Ovary (tissue), 9 donors: ENCODE results near the gene SMARCA4. TPM values are rescaled to one million over a fixed set of nuclear protein-coding genes. Genes with fewer than 3 reads are reported as not detected.

Source experiments
- DNase-seq, 5 donors: peaks; one replicate each; pipeline ENCODE4 v3.0.0-alpha.2; 2019 to 2020
- H3K27ac ChIP-seq, 2 donors: fragments of 200-600 bp; one replicate each; pipeline versions ENCODE4 v1.5.1 to v1.8.0; 2019 to 2022
- H3K27me3 ChIP-seq: fragments of 200-600 bp; one replicate; pipeline ENCODE4 v1.8.0; 2022
- H3K36me3 ChIP-seq: fragments of 200-600 bp; sonication (generic); one replicate; pipeline ENCODE4 v1.5.1; 2019
- H3K4me1 ChIP-seq: one replicate; pipeline ENCODE4 v1.8.1; 2013; ENCODE audit warnings: mild to moderate bottlenecking, moderate library complexity; ENCODE audit not compliant: insufficient read depth
- H3K4me3 ChIP-seq: fragments of 200-600 bp; sonication (generic); one replicate; pipeline ENCODE4 v1.5.1; 2017
- H3K9me3 ChIP-seq, 2 donors: fragments of 200-600 bp in 1 of 2; sonication (generic) in 1 of 2; one replicate each; pipeline versions ENCODE4 v1.5.1 to v1.8.1; 2013 to 2019; ENCODE audit warnings: mild to moderate bottlenecking in 1 of 2, moderate library complexity in 1 of 2
- EP300 ChIP-seq: sonication (generic); formaldehyde crosslinking; IDR thresholded peaks from one replicate; pipeline ENCODE4 v1.6.1; 2017; ENCODE audit warnings: antibody characterized with exemption
- POLR2A ChIP-seq: fragments of 450-650 bp; IDR thresholded peaks from one replicate; pipeline ENCODE4 v1.6.1; 2017; ENCODE audit warnings: antibody characterized with exemption, mild to moderate bottlenecking, moderate library complexity
- WGBS, 3 donors: extraction: QIAGEN DNeasy Blood & Tissue Kit in 1 of 3; methylation state at CpG; one replicate each; pipeline versions ENCODE4 v1.1.5 to v1.1.7; 2013 to 2017; 5-methylcytosine and 5-hydroxymethylcytosine counted together
- intact Hi-C, 4 donors: fragments of 100-400 bp; cut with DNase I; formaldehyde crosslinking; loops; one replicate each; pipeline versions ENCODE4 v1.11.0 to v1.15.1; 2022 to 2023
- polyA plus RNA-seq, 2 donors: library from polyadenylated mRNA; stranded (reverse); fragments of 200-250 nt in 1 of 2; fragments of 350-450 nt in 1 of 2; fragmentation: Illumina TruSeq in 1 of 2; extraction: RNeasy Lipid Tissue Mini Kit (QIAGEN cat#74804) in 1 of 2; gene quantifications; one replicate each; pipeline ENCODE4 v1.2.3, GENCODE V29; 2013 to 2014
- total RNA-seq, 7 donors: library from RNA; depleted of rRNA in 2 of 7; stranded (reverse); fragments of >200 nt in 2 of 7; fragmentation: NEBNext Ultra II Directional in 3 of 7; extraction: Animal tissue kit (Norgen Biotek cat#: 25700) in 3 of 7; gene quantifications; one replicate each; pipeline versions ENCODE4 v1.1.0 to v1.2.4, GENCODE V29; 2016 to 2023
- TF ChIP-seq, protein P1 (sequence below), 3 donors: fragments of 450-650 bp in 2 of 3; fragments of 200-600 bp in 1 of 3; IDR thresholded peaks; one replicate each; pipeline versions ENCODE4 v1.5.1 to v1.8.0; 2016 to 2022; ENCODE audit warnings: antibody characterized with exemption in 3 of 3, mild to moderate bottlenecking in 1 of 3
- donor health status: DM: no; HTN: no; CAD: no; lungs with moderate emphysema.
- donor health status: DM: no; HTN: no; CAD: no.
- donor health status: Bipolar disorder and iron deficiency.
- donor health status: DM: yes; HTN: yes; CAD: no.
- donor health status: DM: no; HTN: no; CAD: no.
- donor health status: DM: yes; HTN: yes; CAD: no.

Gene SMARCA4
- total and polyA plus RNA-seq, 9 donors = 32.1 to 96.7 (median 68.3) TPM

DNA sequence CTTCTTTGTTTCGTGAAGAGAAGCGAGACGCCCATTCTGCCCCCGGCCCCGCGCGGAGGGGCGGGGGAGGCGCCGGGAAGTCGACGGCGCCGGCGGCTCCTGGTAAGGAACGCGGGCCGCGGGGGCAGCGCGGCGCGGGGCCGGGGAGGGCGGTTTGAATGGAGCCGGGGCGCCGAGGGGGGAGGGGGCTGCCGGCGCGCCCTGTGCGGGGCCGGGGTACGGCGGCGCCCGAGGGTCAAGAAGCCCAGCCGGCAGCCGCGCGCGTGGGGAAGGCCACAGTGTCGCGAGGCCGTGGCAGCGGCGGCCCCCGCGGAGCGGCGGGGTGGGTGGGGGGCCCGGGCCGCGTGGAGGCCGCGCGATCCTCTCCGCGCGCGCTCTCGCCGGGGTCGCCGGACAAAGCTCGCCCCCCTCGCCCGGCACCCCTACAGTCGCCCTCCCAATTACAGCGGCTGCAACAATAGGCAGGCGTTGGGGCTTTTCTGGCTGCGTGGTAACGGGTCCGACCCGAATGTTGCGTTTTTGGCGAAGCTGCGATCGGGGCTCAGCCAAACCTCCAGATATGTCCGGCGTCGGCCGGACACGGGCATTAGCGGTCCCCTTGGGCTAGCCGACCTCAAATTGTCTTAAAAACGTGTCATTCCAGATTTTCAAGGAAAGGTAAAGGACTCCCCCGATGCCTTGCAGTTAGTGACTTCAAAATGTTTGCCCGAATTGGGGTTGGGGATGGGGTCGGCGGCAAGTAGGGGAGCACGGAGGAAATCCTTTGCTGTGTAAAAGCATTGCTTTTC lies 437 bp downstream of the SMARCA4 start:
- H3K4me1 ChIP-seq = peaks cover 6% of the 10 kb centered on the region
- peak in 3 of 5 donors; percentile 34 to 54 (median 44) for DNase-seq
- H3K9me3 ChIP-seq = no peaks in the 10 kb centered on the region
- peak overlapping the region; percentile 72 to 89 for H3K27ac ChIP-seq
- no peaks in the 10 kb centered on the region for H3K36me3 ChIP-seq
- TF ChIP-seq, protein P1, sequence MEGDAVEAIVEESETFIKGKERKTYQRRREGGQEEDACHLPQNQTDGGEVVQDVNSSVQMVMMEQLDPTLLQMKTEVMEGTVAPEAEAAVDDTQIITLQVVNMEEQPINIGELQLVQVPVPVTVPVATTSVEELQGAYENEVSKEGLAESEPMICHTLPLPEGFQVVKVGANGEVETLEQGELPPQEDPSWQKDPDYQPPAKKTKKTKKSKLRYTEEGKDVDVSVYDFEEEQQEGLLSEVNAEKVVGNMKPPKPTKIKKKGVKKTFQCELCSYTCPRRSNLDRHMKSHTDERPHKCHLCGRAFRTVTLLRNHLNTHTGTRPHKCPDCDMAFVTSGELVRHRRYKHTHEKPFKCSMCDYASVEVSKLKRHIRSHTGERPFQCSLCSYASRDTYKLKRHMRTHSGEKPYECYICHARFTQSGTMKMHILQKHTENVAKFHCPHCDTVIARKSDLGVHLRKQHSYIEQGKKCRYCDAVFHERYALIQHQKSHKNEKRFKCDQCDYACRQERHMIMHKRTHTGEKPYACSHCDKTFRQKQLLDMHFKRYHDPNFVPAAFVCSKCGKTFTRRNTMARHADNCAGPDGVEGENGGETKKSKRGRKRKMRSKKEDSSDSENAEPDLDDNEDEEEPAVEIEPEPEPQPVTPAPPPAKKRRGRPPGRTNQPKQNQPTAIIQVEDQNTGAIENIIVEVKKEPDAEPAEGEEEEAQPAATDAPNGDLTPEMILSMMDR (IDR thresholded peaks at IDR 0.05) = no peak
- TF ChIP-seq POLR2A (no peak), EP300 (no peak)
- intact Hi-C loops = no loop called here
- 0 to 1% (median 0%) methylated on average over 31 to 91 of the region's 92 CpGs for whole genome bisulfite sequencing, 3 donors
- H3K27me3 ChIP-seq = no peaks in the 10 kb centered on the region
- H3K4me3 ChIP-seq = peak overlapping the region; percentile 75

DNA sequence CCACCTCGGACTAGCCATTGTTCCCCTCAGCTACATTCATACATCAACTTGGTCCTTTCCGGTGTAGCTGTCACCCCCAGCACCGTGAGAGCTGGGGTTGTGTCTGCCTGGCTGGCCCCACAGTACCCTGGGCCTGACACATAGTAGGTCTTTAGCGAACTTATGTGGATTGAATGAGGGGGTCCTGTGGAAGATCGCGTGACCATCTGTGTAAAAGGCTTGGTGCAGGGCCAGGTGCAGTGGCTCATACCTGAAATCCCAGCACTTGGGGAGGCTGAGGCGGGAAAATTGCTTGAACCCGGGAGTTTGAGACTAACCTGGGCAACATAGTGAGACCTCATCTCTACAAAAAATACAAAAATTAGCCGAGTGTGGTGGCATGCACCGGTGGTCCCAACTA lies 2.0 kb downstream of the SMARCA4 start:
- TF ChIP-seq EP300 (no peak), POLR2A (no peak)
- TF ChIP-seq, protein P1 (IDR thresholded peaks at IDR 0.05) = no peak
- 77 to 80% (median 78%) methylated on average over 10 of the region's 10 CpGs for WGBS, 3 donors
- Histone ChIP-seq H3K27me3 (no peaks in the 10 kb centered on the region), H3K27ac (no peak overlapping the region), H3K36me3 (no peaks in the 10 kb centered on the region), H3K4me1 (peaks cover 6% of the 10 kb centered on the region), H3K9me3 (no peaks in the 10 kb centered on the region), H3K4me3 (no peak overlapping the region)
- intact Hi-C loops = no loop called here
- DNase-seq = no peak

DNA sequence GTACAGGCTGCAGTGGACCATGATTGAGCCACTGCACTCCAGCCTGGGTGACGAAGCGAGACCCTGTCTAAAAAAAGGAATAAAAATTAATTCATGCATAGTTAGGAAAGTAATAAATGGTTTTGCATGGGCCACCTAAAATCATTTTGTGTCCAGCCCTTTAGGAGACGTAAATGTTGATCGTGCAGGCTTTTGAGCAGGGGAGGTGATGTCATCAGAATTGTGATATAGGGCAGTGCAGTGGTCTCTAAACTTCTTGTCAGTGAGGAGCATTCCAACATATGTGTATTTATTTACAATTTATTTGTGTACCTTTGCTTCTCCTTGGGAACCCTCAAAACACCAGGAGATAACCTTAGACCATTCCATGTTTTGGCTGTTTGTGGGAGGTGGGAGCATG lies 3.0 kb downstream of the SMARCA4 start:
- H3K36me3 ChIP-seq = no peaks in the 10 kb centered on the region
- H3K27me3 ChIP-seq = no peaks in the 10 kb centered on the region
- DNase-seq = no peak
- TF ChIP-seq POLR2A (no peak), EP300 (no peak)
- TF ChIP-seq, protein P1 (IDR thresholded peaks at IDR 0.05) = no peak
- 70 to 74% (median 72%) methylated on average over 4 of the region's 4 CpGs for WGBS, 3 donors
- H3K4me3 ChIP-seq = no peak overlapping the region
- no peaks in the 10 kb centered on the region for H3K9me3 ChIP-seq
- peaks cover 6% of the 10 kb centered on the region for H3K4me1 ChIP-seq
- no peak overlapping the region for H3K27ac ChIP-seq
- intact Hi-C loops = no loop called here

DNA sequence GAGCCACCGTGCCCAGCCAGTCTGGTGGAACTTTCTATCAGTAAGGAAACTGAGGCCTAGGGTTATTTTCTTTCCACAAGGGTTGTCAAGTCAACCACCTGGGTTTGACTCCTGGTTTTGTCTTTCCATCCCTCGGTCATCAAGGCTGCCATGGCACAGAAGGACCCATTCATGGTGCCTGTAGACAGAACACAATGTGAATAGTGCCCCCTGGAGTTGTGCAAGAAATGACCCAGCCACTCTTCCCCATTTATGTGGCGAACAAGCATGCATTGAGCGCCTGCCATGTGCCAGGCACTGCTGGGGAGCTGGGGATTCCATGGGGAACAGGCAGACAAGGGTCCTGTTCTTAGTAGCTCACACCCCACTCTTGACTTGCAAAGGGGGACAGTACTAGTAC lies 4.1 kb downstream of the SMARCA4 start:
- Histone ChIP-seq H3K4me1 (peaks cover 6% of the 10 kb centered on the region), H3K27me3 (no peaks in the 10 kb centered on the region), H3K36me3 (no peaks in the 10 kb centered on the region), H3K9me3 (no peaks in the 10 kb centered on the region), H3K4me3 (no peak overlapping the region), H3K27ac (no peak overlapping the region)
- DNase-seq = no peak
- TF ChIP-seq EP300 (no peak), POLR2A (no peak)
- TF ChIP-seq, protein P1 (IDR thresholded peaks at IDR 0.05) = no peak
- intact Hi-C loops = no loop called here
- 95 to 98% (median 97%) methylated on average over 4 of the region's 4 CpGs for WGBS, 3 donors
